HG02623 (cell line): ENCODE results near the gene GALNT3.
A peak's percentile ranks its signal among the peaks of the same experiment; 100 is the strongest.

Source experiments
- ATAC-seq: cut with Tn5 transposase; IDR thresholded peaks from one replicate; pipeline ENCODE4 v1.9.1; 2021; ENCODE audit warnings: moderate library complexity; ENCODE audit not compliant: unreplicated experiment

GALNT3 gene

GRCh38 chr2:165746501-165746900 is 47.5 kb downstream of the GALNT3 start:
- ATAC-seq: no peak

DNA sequence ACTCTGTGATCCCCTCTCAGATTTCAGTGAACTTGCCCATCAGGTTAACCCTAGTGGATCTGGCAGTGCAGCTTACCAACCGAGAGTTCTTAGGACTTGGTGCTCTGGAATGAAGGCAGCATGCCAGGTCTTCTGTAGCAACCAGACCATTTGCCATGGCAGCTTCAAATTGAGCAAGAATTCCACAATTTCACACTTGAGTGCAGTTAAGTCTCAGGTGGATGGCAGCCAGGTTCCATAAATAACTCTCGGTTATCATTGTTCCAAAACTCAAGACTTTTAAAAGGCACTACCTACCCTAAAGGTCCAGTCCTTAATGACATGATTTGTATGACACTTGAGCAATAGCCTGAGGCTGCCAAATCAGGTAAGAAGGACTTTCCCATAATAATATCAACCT is 48.1 kb downstream of the GALNT3 start:
- no peak for ATAC-seq

DNA sequence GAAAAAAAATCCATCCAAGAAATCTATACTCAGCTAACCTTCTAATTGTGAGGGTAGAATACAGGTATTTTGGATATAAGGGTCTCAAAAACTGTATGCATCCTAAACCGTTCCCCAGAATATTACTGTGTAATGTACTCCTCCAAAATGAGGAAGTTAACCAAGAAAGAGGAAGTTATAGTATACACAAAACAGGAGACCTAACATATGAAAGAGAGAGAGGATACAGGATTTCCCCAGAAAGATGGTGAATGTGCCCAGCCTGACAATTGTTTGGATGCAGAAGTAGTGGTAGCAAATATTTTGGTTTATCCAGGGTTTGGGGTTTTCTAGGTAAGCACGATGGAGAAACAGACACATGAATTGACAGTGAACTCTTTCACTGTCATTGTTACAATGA is 50.6 kb downstream of the GALNT3 start:
- ATAC-seq: peak; percentile 98

GRCh38 chr2:165725421-165725820 is 68.6 kb downstream of the GALNT3 start:
- ATAC-seq: no peak

- no peak for ATAC-seq
Observed at GRCh38 chr2:165720511-165720910, 73.5 kb downstream of the GALNT3 start.

DNA sequence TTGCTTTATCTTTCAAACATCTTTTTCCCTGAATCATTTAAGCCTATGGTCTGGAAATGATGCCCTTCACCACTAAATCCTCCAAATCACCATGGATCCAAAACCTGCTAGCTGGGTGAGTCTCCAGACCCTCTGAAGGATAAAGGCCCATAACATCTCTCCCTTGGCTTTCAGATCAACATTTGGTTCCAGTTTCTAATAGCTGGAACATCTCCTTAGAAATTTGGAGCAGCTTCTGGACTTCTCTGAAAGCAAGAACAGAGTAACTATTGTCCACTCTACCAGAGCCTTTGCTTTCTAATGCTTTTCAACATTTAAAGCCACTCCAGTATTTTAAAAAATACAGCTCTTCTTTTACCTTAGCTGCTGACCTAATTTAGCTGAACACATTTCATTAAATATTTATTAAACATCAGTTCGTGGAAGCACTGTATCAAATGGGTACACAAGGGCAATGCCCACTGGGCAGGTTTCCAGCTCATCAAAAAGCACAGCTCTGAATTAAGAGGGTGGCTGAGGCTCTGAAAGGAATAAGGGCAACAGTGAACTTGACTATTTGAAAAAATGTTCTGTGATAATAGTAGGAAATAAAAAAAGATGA is 75.3 kb downstream of the GALNT3 start:
- ATAC-seq: no peak

- no peak for ATAC-seq
Observed at GRCh38 chr2:165716091-165716490, 78.0 kb downstream of the GALNT3 start.

DNA sequence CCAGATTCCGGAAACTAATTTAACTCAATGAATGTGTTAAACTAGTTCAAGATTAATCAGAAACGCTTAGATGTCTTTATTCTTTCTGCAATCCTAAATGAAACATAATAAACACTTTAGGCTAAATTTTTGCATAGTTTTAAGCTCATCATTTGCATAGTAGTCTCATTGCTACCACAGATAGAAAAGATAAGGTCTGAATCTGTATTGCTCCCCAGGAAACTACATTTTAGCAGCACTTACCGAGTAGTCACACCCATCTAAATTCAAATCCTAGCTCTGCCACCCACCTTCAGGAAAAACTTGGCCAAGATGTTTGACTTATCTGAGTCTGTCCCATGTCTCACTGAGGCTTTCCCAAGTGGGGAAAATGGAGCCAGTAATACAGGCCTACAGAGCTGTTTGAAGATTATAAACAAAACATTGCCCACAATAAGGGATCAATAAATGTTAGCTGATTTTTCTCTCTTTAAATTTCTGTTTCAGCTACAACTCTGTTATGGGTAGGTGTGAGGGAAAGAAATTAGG is 87.0 kb downstream of the GALNT3 start:
- no peak for ATAC-seq

DNA sequence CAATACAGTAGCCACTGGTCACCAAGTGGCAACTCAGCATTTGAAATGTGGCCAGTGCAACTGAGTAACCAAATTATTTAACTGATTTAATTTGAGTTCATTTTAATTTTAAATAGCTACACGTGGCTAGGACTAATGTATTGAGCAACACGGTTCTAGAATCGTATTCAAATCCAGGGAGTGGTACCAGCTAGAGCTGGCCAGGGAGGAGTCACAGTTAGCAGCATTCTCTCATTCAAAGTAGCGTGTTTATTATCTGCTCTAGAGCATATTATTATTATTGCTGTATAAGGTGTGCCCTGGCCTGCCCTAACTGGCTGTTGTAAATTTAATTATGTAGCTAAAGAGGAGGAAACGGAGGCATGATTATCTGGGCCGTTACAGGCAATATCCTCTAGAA is 92.9 kb downstream of the GALNT3 start:
- no peak for ATAC-seq

DNA sequence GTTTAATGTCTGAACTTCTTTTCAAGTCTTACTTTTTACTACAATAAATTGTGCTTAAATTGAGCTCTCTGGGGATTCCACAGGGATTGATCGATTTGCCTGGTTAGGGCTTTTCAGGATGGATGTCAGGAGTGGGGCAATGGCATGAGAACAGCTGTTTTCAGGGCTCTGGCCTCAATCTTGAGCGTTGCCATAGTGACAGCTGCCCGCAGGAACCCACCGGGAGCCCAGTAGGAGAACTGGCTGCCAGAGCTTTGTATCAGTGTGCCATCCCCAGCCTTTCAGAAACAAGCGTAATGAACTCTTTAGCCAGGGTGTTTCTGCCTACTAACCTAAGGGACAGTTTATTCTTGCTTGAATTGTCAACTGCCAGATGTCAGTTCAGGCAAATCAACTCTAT is 93.5 kb downstream of the GALNT3 start:
- no peak for ATAC-seq

- no peak for ATAC-seq
Observed at GRCh38 chr2:165699946-165700345, 94.1 kb downstream of the GALNT3 start.

DNA sequence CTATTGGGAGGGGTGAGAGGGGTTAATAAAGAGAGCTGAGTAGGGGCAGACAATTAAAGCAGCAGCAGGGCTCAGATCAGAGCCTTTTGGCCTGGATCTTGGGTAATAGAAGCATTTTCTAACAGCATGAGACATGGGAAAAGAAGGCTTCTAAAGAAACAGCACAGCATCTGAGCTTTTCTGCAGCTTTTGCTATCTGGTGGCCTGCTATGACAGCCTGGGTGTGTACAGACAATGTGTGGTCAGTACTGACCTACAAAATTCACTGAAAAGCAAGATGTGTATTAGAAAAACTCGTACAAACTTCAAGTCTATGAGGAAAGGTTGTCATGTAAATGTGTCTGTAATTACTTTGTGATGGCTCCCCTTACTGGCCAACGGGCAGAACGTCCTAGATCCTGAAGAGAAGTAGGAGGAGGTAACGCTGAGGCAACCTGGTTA is 95.6 kb downstream of the GALNT3 start:
- ATAC-seq: peak; percentile 65

- ATAC-seq: no peak
Observed at GRCh38 chr2:165697748-165698443, 96.2 kb downstream of the GALNT3 start.
